Neutrophil (primary cell): Measurements from ENCODE around the gene USP32.
A peak's percentile ranks its signal among the peaks of the same experiment; 100 is the strongest.
"Not testable (repeated sequence)": the region's sequence is repeated elsewhere in the genome, so short reads cannot be mapped to it uniquely, and the experiment has no call there.

Source experiments
- H3K27ac ChIP-seq: fragments of 200-600 bp; sonication (generic); 2 replicates; pipeline ENCODE4 v1.5.1; 2016; ENCODE audit warnings: mild to moderate bottlenecking, moderate library complexity
- H3K27me3 ChIP-seq: fragments of 200-600 bp; sonication (generic); 2 replicates; pipeline ENCODE4 v1.6.0; 2016; ENCODE audit warnings: mild to moderate bottlenecking
- H3K36me3 ChIP-seq: fragments of 200-600 bp; sonication (generic); 2 replicates; pipeline ENCODE4 v1.5.1; 2017
- H3K4me1 ChIP-seq, 2 experiments: fragments of 200-600 bp in 1 of 2; sonication (generic) in 1 of 2; 1 replicate in 1 of 2; 2 replicates in 1 of 2; pipeline versions ENCODE4 v1.5.1 to v1.6.1; 2013 to 2016; ENCODE audit warnings: low read depth in 1 of 2, low read length in 1 of 2, mild to moderate bottlenecking in 1 of 2, moderate library complexity in 1 of 2; ENCODE audit not compliant: control insufficient read depth in 1 of 2, insufficient read depth in 1 of 2
- H3K4me3 ChIP-seq, 2 experiments: fragments of 200-600 bp in 1 of 2; sonication (generic) in 1 of 2; 1 replicate in 1 of 2; 2 replicates in 1 of 2; pipeline ENCODE4 v1.5.1; 2013 to 2016; ENCODE audit warnings: low read depth in 1 of 2, low read length in 1 of 2, mild to moderate bottlenecking in 1 of 2, moderate library complexity in 1 of 2
- H3K9me3 ChIP-seq: fragments of 200-600 bp; sonication (generic); 2 replicates; pipeline ENCODE4 v1.5.1; 2016
- CTCF ChIP-seq: fragments of 200-600 bp; sonication (generic); IDR thresholded peaks from 2 replicates; pipeline ENCODE4 v1.5.1; 2016; ENCODE audit warnings: antibody characterized with exemption

Gene USP32

DNA sequence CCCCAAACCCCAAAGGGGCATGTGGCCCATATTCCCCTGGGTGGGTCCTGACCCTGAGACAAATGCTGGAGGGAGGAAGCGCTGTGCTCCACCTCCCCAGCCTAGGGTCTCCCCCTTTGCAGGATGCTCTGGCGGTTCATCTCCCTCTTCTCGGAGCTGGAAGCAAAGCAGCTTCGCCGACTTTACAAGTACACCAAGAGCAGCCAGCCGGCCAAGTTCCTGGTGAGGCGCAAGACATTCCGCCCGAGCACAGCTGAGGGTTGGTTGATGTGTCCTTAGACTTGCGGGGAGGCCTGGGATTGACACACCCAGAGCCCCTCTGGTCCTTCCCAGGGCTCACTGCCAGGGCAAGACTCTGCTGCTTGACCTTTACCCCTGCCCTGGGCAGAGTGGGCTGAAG is 34.7 kb upstream of the USP32 start:
- peaks cover 13% of the 10 kb centered on the region for H3K27me3 ChIP-seq
- H3K9me3 ChIP-seq = no peaks in the 10 kb centered on the region
- H3K4me3 ChIP-seq = no peak overlapping the region
- no peak overlapping the region for H3K27ac ChIP-seq
- peaks cover 6 to 8% of the 10 kb centered on the region in 2 experiments for H3K4me1 ChIP-seq
- H3K36me3 ChIP-seq = no peaks in the 10 kb centered on the region
- no peak for TF ChIP-seq CTCF

DNA sequence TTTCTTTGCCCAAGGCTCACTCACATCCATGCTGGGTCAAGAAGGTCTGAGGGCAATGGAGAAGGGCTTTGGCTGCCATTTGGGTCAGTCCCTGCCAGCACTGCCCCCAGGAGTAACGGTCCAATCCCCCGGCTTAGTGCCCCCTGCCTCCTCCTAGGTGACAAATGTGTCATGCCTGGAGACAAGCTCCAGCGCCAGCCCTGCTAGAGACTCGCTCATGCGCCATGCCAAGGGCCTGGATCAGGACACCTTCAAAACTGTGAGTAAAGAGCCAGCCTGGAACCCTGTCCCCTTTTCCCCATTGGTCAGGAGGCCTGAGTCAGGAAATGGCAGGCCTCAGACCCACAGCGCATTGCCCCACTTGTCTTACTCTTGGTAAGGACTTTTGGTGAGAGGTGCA is 33.7 kb upstream of the USP32 start:
- Histone ChIP-seq H3K36me3 (no peaks in the 10 kb centered on the region), H3K9me3 (no peaks in the 10 kb centered on the region), H3K27ac (no peak overlapping the region), H3K4me3 (no peak overlapping the region), H3K4me1 (peaks cover 13 to 16% of the 10 kb centered on the region in 2 experiments), H3K27me3 (peaks cover 14% of the 10 kb centered on the region)
- TF ChIP-seq CTCF = no peak

GRCh38 chr17:60423865-60424264 is 31.9 kb upstream of the USP32 start:
- peaks cover 13 to 17% of the 10 kb centered on the region in 2 experiments for H3K4me1 ChIP-seq
- no peak overlapping the region for H3K4me3 ChIP-seq
- no peak for TF ChIP-seq CTCF
- H3K27me3 ChIP-seq = peaks cover 14% of the 10 kb centered on the region
- no peaks in the 10 kb centered on the region for H3K36me3 ChIP-seq
- no peak overlapping the region for H3K27ac ChIP-seq
- H3K9me3 ChIP-seq = no peaks in the 10 kb centered on the region

DNA sequence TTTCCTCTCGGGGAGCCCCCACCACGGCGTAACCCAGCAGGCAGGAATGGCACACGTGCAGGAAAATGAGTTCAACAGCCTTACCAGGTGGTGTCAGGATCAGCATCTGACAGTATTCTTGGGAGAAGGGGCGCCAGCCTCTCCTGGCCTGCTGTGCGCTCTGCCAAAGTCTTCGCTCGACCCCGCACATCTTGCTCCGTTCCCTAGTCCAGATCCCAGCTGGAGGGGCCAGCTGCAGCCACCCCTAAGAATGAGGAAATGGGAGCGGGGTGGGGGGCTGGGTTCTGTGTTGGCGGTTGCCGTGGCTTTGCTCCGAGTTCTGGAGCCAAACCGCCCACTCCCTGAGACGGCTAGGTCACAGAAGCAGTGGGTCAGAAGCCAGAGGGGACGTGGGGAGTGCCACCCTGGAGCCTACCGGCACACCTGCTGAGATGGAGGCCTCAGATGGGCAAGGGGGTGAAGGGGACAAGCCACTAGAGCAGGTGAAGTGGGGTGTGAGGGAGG is 30.3 kb upstream of the USP32 start, which contains the start of gene CHCT1:
TSS of gene CHCT1 (plus strand) at position 328 of the 504 bp plus-strand sequence. CDS start at position 432, 104 bp downstream.
- Histone ChIP-seq H3K4me1 (peaks cover 13 to 17% of the 10 kb centered on the region in 2 experiments), H3K4me3 (peak within 1 kb of the TSS; percentile 75 to 81), H3K36me3 (no peaks in the 10 kb centered on the region), H3K27ac (peak within 1 kb of the TSS; percentile 49), H3K27me3 (peaks cover 14% of the 10 kb centered on the region), H3K9me3 (no peaks in the 10 kb centered on the region)
- TF ChIP-seq CTCF = no peak

GRCh38 chr17:60421273-60422161 is 29.6 kb upstream of the USP32 start:
- Histone ChIP-seq H3K4me3 (peak overlapping the region; percentile 75 to 81), H3K27me3 (peaks cover 14% of the 10 kb centered on the region), H3K27ac (peak overlapping the region; percentile 49), H3K4me1 (peaks cover 13 to 17% of the 10 kb centered on the region in 2 experiments), H3K36me3 (no peaks in the 10 kb centered on the region), H3K9me3 (no peaks in the 10 kb centered on the region)
- TF ChIP-seq CTCF = peak; percentile 93

- H3K27ac ChIP-seq, H3K9me3 ChIP-seq, H3K36me3 ChIP-seq, H3K4me3 ChIP-seq: not testable (repeated sequence)
- peaks cover 14% of the 10 kb centered on the region for H3K27me3 ChIP-seq
- H3K4me1 ChIP-seq = peaks cover 13 to 17% of the 10 kb centered on the region in 2 experiments
Measured at GRCh38 chr17:60419875-60420274, 27.9 kb upstream of the USP32 start.

GRCh38 chr17:60419003-60419402 is 27.1 kb upstream of the USP32 start:
- not testable (repeated sequence) for H3K9me3 ChIP-seq, H3K27ac ChIP-seq, H3K4me3 ChIP-seq, H3K36me3 ChIP-seq
- Histone ChIP-seq H3K27me3 (peaks cover 14% of the 10 kb centered on the region), H3K4me1 (peaks cover 13 to 17% of the 10 kb centered on the region in 2 experiments)
